Spleen (tissue), 7 donors: Measurements from ENCODE around the gene BSN.

Experiments used
- POLR2A ChIP-seq, 3 donors: fragments of 450-650 bp; IDR thresholded peaks; one replicate each; pipeline ENCODE4 v1.5.1; 2017; ENCODE audit warnings: antibody characterized with exemption in 3 of 3, mild to moderate bottlenecking in 1 of 3
- POLR2AphosphoS5 ChIP-seq, 3 donors: sonication (generic); formaldehyde crosslinking; IDR thresholded peaks; one replicate each; pipeline ENCODE4 v1.5.1; 2017; ENCODE audit warnings: antibody characterized with exemption in 3 of 3
- TF ChIP-seq, protein P1 (sequence below), 11 experiments: fragments of 200-600 bp in 7 of 11; fragments of 450-650 bp in 4 of 11; sonication (generic) in 4 of 11; IDR thresholded peaks in 8 of 11; conservative IDR thresholded peaks in 3 of 11; 1 replicate in 7 of 11; 2 replicates in 4 of 11; pipeline versions ENCODE4 v1.4.0 to v1.8.0; 2016 to 2021; ENCODE audit warnings: antibody characterized with exemption in 11 of 11, inconsistent platforms in 4 of 11, mild to moderate bottlenecking in 1 of 11
- donor health status: DM: no; HTN: no; CAD: no; lungs with moderate emphysema.
- donor health status: DM: no; HTN: no; CAD: no.
- donor health status: DM: no; HTN: no; CAD: no.

DNA sequence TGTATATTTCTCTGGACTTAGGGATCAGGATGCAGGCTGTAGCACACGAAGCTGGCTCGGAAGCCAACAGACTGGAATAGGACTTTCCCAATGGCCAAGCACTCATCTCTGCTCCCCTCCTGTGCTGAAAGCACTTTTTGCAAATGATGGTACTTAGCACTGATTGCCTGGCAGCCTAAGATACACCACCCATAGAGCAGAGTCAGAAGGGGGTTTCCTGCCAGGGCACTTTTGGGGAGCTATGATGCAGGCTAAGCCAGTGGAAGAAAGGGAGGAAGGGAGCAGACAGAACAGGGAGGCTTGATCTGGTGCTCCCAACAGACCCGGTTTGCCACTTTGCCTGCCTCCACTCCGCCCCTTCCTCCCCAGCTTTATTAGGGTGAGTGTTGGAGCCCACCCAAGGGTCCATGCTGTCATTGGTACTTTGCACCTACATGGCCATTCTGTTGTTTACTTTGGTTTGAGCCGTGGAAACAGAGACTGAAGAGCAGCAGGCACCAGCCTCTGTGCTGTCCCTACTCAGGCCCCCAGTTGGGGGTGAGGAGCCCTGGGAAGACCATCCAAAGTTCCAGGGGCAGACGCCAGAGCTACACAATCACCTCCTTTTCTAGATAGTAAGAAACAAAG, 15.9 kb downstream of the BSN start:
- TF ChIP-seq, protein P1, sequence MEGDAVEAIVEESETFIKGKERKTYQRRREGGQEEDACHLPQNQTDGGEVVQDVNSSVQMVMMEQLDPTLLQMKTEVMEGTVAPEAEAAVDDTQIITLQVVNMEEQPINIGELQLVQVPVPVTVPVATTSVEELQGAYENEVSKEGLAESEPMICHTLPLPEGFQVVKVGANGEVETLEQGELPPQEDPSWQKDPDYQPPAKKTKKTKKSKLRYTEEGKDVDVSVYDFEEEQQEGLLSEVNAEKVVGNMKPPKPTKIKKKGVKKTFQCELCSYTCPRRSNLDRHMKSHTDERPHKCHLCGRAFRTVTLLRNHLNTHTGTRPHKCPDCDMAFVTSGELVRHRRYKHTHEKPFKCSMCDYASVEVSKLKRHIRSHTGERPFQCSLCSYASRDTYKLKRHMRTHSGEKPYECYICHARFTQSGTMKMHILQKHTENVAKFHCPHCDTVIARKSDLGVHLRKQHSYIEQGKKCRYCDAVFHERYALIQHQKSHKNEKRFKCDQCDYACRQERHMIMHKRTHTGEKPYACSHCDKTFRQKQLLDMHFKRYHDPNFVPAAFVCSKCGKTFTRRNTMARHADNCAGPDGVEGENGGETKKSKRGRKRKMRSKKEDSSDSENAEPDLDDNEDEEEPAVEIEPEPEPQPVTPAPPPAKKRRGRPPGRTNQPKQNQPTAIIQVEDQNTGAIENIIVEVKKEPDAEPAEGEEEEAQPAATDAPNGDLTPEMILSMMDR (IDR thresholded peaks at IDR 0.05 in 8 of 11, conservative IDR thresholded peaks at IDR 0.05 in 3 of 11): no peak
- TF ChIP-seq POLR2A (IDR thresholded peaks at IDR 0.05) (no peak), POLR2AphosphoS5 (IDR thresholded peaks at IDR 0.05) (no peak)
